ENCODE data around the gene MRPL51. TPM values are rescaled to one million over a fixed set of nuclear protein-coding genes. Genes with fewer than 3 reads are reported as not detected.

MRPL51 gene
- total and polyA plus RNA-seq, 11 donors = 95.6 to 300 (median 223) TPM

DNA sequence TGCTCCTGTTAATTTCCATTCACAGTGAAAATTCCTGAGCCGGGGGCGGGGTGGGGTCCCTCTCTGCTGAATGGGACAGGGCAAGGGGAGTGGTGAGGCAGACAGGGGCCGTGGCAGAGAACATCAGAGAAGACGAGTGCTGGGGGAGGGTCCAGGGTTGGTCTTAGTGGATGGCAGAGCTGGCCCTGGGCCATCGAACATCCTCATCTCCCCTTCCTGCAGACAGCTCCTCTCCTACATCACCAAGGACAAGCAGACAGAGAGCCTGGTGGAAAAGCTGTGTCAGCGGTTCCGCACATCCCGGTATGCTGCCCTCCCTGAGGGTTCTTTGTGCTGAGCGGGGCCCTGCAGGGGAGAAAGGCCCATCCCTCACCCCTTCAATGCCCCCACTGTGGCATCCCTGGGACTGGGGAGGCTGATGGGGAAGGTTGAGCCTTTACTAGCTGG, 36.3 kb upstream of the MRPL51 start:
- intact Hi-C loops (cut with DNase I) = loop anchor here in 1 of 10 donors (5.0 kb wide), 1 partner anchor 187 kb away; the partner anchor contains the start of gene TNFRSF1A
- TF ChIP-seq, protein P1, sequence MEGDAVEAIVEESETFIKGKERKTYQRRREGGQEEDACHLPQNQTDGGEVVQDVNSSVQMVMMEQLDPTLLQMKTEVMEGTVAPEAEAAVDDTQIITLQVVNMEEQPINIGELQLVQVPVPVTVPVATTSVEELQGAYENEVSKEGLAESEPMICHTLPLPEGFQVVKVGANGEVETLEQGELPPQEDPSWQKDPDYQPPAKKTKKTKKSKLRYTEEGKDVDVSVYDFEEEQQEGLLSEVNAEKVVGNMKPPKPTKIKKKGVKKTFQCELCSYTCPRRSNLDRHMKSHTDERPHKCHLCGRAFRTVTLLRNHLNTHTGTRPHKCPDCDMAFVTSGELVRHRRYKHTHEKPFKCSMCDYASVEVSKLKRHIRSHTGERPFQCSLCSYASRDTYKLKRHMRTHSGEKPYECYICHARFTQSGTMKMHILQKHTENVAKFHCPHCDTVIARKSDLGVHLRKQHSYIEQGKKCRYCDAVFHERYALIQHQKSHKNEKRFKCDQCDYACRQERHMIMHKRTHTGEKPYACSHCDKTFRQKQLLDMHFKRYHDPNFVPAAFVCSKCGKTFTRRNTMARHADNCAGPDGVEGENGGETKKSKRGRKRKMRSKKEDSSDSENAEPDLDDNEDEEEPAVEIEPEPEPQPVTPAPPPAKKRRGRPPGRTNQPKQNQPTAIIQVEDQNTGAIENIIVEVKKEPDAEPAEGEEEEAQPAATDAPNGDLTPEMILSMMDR (IDR thresholded peaks at IDR 0.05) = no peak
- no peak for TF ChIP-seq POLR2A (IDR thresholded peaks at IDR 0.05)
- peaks cover 0 to 76% (median 71%) of the 10 kb centered on the region in 9 donors for H3K36me3 ChIP-seq
- no peak overlapping the region for H3K27ac ChIP-seq
- 76 to 88% (median 79%) methylated on average over 8 to 9 of the region's 9 CpGs for WGBS, 4 donors
- no peaks in the 10 kb centered on the region for H3K9me3 ChIP-seq
- no peak overlapping the region for H3K4me3 ChIP-seq
- DNase-seq = no peak
- H3K4me1 ChIP-seq = peaks cover 0 to 27% (median 17%) of the 10 kb centered on the region in 12 donors
- ATAC-seq = no peak
- H3K27me3 ChIP-seq = no peaks in the 10 kb centered on the region

GRCh38 chr12:6528539-6529235, 35.6 kb upstream of the MRPL51 start:
- Histone ChIP-seq H3K9me3 (no peaks in the 10 kb centered on the region), H3K4me1 (peaks cover 0 to 23% (median 17%) of the 10 kb centered on the region in 12 donors), H3K4me3 (no peak overlapping the region), H3K27me3 (no peaks in the 10 kb centered on the region), H3K36me3 (peaks cover 0 to 82% (median 77%) of the 10 kb centered on the region in 9 donors), H3K27ac (no peak overlapping the region)
- intact Hi-C loops (cut with DNase I) = loop anchor here in 1 of 10 donors (5.0 kb wide), 1 partner anchor 186 kb away; the partner anchor contains the start of gene TNFRSF1A
- DNase-seq (no peak), ATAC-seq (no peak)
- no peak for TF ChIP-seq POLR2A (IDR thresholded peaks at IDR 0.05)
- TF ChIP-seq, protein P1 (IDR thresholded peaks at IDR 0.05) = no peak
- 79 to 88% (median 85%) methylated on average over 16 to 17 of the region's 17 CpGs for WGBS, 4 donors

GRCh38 chr12:6527711-6528110, 34.6 kb upstream of the MRPL51 start:
- DNase-seq (no peak), ATAC-seq (no peak)
- no peak overlapping the region for H3K27ac ChIP-seq
- intact Hi-C loops (cut with DNase I) = loop anchor here in 1 of 10 donors (5.0 kb wide), 1 partner anchor 185 kb away; the partner anchor contains the start of gene TNFRSF1A
- 92 to 96% (median 94%) methylated on average over 4 of the region's 4 CpGs for WGBS, 4 donors
- no peak overlapping the region for H3K4me3 ChIP-seq
- no peaks in the 10 kb centered on the region for H3K9me3 ChIP-seq
- TF ChIP-seq, protein P1 (IDR thresholded peaks at IDR 0.05) = no peak
- TF ChIP-seq POLR2A (IDR thresholded peaks at IDR 0.05) = no peak
- peaks cover 0 to 92% (median 87%) of the 10 kb centered on the region in 9 donors for H3K36me3 ChIP-seq
- H3K4me1 ChIP-seq = peaks cover 0 to 14% (median 11%) of the 10 kb centered on the region in 12 donors
- no peaks in the 10 kb centered on the region for H3K27me3 ChIP-seq

DNA sequence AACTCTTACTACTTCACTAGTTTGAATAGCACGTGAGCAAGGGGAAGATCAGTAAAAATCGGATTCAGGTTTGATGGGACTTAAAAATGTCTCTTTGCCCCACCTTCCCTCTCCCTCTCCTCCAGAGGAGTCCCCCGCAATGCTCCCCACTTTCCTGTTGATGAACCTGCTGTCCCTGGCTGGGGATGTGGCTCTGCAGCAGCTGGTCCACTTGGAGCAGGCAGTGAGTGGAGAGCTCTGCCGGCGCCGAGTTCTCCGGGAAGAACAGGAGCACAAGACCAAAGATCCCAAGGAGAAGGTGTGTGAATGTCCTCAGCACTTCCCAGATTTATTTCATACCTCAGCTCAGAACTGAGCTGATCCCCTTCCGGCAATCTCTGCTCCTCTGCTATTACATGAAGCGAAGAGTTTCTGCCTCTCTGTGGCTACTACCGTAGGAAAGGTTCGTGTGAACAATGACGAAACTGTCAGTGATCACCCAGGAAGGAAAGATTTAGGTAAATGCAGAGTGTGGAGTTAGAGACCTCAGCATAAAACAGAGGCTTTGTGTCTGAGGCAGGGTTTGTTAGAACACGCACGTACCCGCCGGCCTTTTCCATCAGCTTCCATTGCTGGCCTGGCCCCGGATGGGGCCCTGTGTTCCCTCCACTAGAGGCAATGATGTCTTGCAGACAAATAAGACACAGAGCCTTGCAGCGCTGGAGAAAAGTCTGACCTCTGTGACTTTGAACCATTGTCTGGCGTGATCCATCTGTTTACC, 33.9 kb upstream of the MRPL51 start:
- WGBS, 4 donors = 88 to 93% (median 91%) methylated on average over 19 of the region's 19 CpGs
- DNase-seq = no peak
- Histone ChIP-seq H3K36me3 (peaks cover 0 to 99% (median 94%) of the 10 kb centered on the region in 9 donors), H3K4me1 (peaks cover 0 to 7% (median 3%) of the 10 kb centered on the region in 12 donors), H3K4me3 (no peak overlapping the region), H3K9me3 (no peaks in the 10 kb centered on the region), H3K27ac (no peak overlapping the region), H3K27me3 (no peaks in the 10 kb centered on the region)
- intact Hi-C loops (cut with DNase I) = loop anchor here in 1 of 10 donors (5.0 kb wide), 1 partner anchor 185 kb away; the partner anchor contains the start of gene TNFRSF1A
- no peak for ATAC-seq
- TF ChIP-seq, protein P1 (IDR thresholded peaks at IDR 0.05) = no peak
- TF ChIP-seq POLR2A (IDR thresholded peaks at IDR 0.05) = no peak

All from heart left ventricle (tissue), 16 donors.